PC-3 (cell line): ENCODE results near the gene PDIA6. TPM values are rescaled to one million over a fixed set of nuclear protein-coding genes. Genes with fewer than 3 reads are reported as not detected.

Source experiments
- ATAC-seq: fragments of 200-7000 bp; cut with Tn5 transposase; 2 replicates; pipeline ENCODE4 v1.9.1; 2020; ENCODE audit warnings: mild to moderate bottlenecking, moderate library complexity
- BruUV-seq: library from RNA; stranded (reverse); fragments of 400-500 nt; replicated peaks from 2 replicates; lab custom pipeline; 2021; lab: Mats Ljungman, UMichigan
- CTCF ChIA-PET: fragments of 300-600 bp; sonication (Branson Sonifier 250); formaldehyde crosslinking; loops from one replicate; lab custom pipeline; 2022; ENCODE audit warnings: antibody characterized with exemption; lab: Charles Lee
- POLR2A ChIA-PET: fragments of 300-600 bp; sonication (Branson Sonifier 250); formaldehyde crosslinking; loops from one replicate; lab custom pipeline; 2022; ENCODE audit warnings: antibody characterized with exemption; ENCODE audit not compliant: unreplicated experiment; lab: Charles Lee
- DNase-seq: peaks from one replicate; pipeline ENCODE4 v3.0.0-alpha.2; 2015
- H2AFZ ChIP-seq: fragments of 300-600 bp; sonication (generic); 2 replicates; pipeline ENCODE4 v1.6.0; 2016; ENCODE audit warnings: antibody characterized with exemption, low read length
- H3F3A ChIP-seq: fragments of 300-600 bp; sonication (generic); one replicate; pipeline ENCODE4 v1.6.0; 2017; ENCODE audit warnings: antibody characterized with exemption, low read length, control low read depth, mild to moderate bottlenecking; ENCODE audit not compliant: unreplicated experiment
- H3K27ac ChIP-seq: fragments of 300-600 bp; sonication (generic); 2 replicates; pipeline ENCODE4 v1.5.1; 2016; ENCODE audit warnings: mild to moderate bottlenecking, low read length
- H3K27me3 ChIP-seq: fragments of 300-600 bp; sonication (generic); 2 replicates; pipeline ENCODE4 v1.6.1; 2016; ENCODE audit warnings: low read length, mixed read lengths
- H3K36me3 ChIP-seq: fragments of 300-600 bp; sonication (generic); 2 replicates; pipeline ENCODE4 v1.6.1; 2016; ENCODE audit warnings: low read depth, mixed run types, low read length, mixed read lengths
- H3K4me1 ChIP-seq: fragments of 300-600 bp; sonication (generic); 2 replicates; pipeline ENCODE4 v1.5.1; 2016; ENCODE audit warnings: low read length; ENCODE audit not compliant: insufficient read depth
- H3K4me2 ChIP-seq: fragments of 300-600 bp; sonication (generic); 2 replicates; pipeline ENCODE4 v1.6.0; 2016; ENCODE audit warnings: low read length
- H3K4me3 ChIP-seq: fragments of 300-600 bp; sonication (generic); 2 replicates; pipeline ENCODE4 v1.5.1; 2016; ENCODE audit warnings: mild to moderate bottlenecking, low read length, mixed read lengths
- H3K79me2 ChIP-seq: fragments of 300-600 bp; sonication (generic); 2 replicates; pipeline ENCODE4 v1.6.1; 2017; ENCODE audit warnings: low read length, mixed read lengths
- H3K9ac ChIP-seq: fragments of 300-600 bp; sonication (generic); 2 replicates; pipeline ENCODE4 v1.6.0; 2016; ENCODE audit warnings: mild to moderate bottlenecking, low read length
- H3K9me2 ChIP-seq: fragments of 300-600 bp; sonication (generic); replicated peaks from 2 replicates; pipeline ENCODE4 v1.6.1; 2016; ENCODE audit warnings: mixed run types, low read length, mixed read lengths
- H3K9me3 ChIP-seq: fragments of 300-600 bp; sonication (generic); 2 replicates; pipeline ENCODE4 v1.6.1; 2016; ENCODE audit warnings: low read length, mixed read lengths
- H4K20me1 ChIP-seq: fragments of 300-600 bp; sonication (generic); 2 replicates; pipeline ENCODE4 v1.6.1; 2016; ENCODE audit warnings: low read length, mixed read lengths
- EZH2 ChIP-seq: fragments of 300-600 bp; sonication (generic); IDR thresholded peaks from one replicate; pipeline ENCODE4 v1.6.1; 2017; ENCODE audit warnings: antibody characterized with exemption, mild to moderate bottlenecking, low read length; ENCODE audit not compliant: unreplicated experiment
- EZH2phosphoT487 ChIP-seq: fragments of 300-600 bp; sonication (generic); IDR thresholded peaks from 2 replicates; pipeline ENCODE4 v1.6.1; 2018; ENCODE audit warnings: mild to moderate bottlenecking, antibody characterized with exemption, low read length, borderline replicate concordance
- intact Hi-C: fragments of 100-400 bp; cut with micrococcal nuclease; formaldehyde crosslinking; loops from 2 replicates; pipeline ENCODE4 v1.9.0; 2023
- total RNA-seq: library from RNA; depleted of rRNA; stranded (reverse); fragments of >200 nt; gene quantifications from 2 replicates; pipeline ENCODE4 v1.2.3, GENCODE V29; 2014
- TF ChIP-seq, protein P1 (sequence below): fragments of 300-600 bp; sonication (generic); conservative IDR thresholded peaks from 2 replicates; pipeline ENCODE4 v1.5.1; 2017; ENCODE audit warnings: antibody characterized with exemption, low read depth, mild to moderate bottlenecking, low read length

PDIA6 gene
- total RNA-seq, 1 experiment from 2014 or later = 351 TPM

DNA sequence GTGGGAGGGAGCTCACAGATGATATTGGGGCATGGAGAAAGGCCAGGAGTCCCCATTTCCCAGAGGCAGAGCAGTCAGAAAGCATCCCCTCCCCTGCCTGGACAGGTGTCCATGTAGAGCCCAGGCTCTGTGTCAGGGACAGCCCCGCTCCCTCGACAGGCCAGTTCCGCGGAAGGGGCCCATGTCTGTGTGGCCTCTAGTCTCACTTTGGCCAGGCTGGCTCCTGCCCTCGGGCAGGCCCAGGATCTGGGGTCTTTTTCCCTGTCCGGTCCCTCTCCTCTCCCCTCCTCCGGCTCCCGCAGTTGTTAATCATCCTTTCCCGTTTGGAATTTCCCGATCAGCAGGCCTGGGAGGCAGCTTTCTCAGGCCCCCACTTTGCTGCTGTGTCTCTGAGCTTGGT, 20.4 kb upstream of the PDIA6 start:
- no peaks in the 10 kb centered on the region for H3K36me3 ChIP-seq
- H3K27ac ChIP-seq = no peak overlapping the region
- TF ChIP-seq EZH2phosphoT487 = no peak
- TF ChIP-seq, protein P1, sequence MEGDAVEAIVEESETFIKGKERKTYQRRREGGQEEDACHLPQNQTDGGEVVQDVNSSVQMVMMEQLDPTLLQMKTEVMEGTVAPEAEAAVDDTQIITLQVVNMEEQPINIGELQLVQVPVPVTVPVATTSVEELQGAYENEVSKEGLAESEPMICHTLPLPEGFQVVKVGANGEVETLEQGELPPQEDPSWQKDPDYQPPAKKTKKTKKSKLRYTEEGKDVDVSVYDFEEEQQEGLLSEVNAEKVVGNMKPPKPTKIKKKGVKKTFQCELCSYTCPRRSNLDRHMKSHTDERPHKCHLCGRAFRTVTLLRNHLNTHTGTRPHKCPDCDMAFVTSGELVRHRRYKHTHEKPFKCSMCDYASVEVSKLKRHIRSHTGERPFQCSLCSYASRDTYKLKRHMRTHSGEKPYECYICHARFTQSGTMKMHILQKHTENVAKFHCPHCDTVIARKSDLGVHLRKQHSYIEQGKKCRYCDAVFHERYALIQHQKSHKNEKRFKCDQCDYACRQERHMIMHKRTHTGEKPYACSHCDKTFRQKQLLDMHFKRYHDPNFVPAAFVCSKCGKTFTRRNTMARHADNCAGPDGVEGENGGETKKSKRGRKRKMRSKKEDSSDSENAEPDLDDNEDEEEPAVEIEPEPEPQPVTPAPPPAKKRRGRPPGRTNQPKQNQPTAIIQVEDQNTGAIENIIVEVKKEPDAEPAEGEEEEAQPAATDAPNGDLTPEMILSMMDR = no peak
- TF ChIP-seq EZH2 = no peak
- POLR2A ChIA-PET = no interaction called here
- H4K20me1 ChIP-seq = no peaks in the 10 kb centered on the region
- ATAC-seq (no peak), DNase-seq (no peak)
- BruUV-seq = no TSS peak
- H3K4me3 ChIP-seq = no peak overlapping the region
- no peaks in the 10 kb centered on the region for H3F3A ChIP-seq
- no peaks in the 10 kb centered on the region for H3K9me3 ChIP-seq
- no peak overlapping the region for H3K9ac ChIP-seq
- intact Hi-C loops = no loop called here
- no peaks in the 10 kb centered on the region for H3K9me2 ChIP-seq
- H3K79me2 ChIP-seq = no peaks in the 10 kb centered on the region
- no peak overlapping the region for H2AFZ ChIP-seq
- peaks cover 14% of the 10 kb centered on the region; the same call in 1 of the 2 replicates for H3K4me1 ChIP-seq
- H3K4me2 ChIP-seq = no peak overlapping the region
- CTCF ChIA-PET = interaction anchor here (0.5 to 1.1 kb wide), 12 partner anchors 10 to 297 kb away, joined by 3 to 16 read pairs (median 4); no protein-coding TSS in a partner anchor
- peaks cover 6% of the 10 kb centered on the region; the same call in 1 of the 2 replicates for H3K27me3 ChIP-seq

- peak; percentile 80 for ATAC-seq
These were observed 19.8 kb upstream of the PDIA6 start for GRCh38 chr2:10832203-10832936.

More at GRCh38 chr2:10832203-10832936, 19.8 kb upstream of the PDIA6 start:
- H3K4me1 ChIP-seq = peaks cover 14% of the 10 kb centered on the region; the same call in 1 of the 2 replicates
- BruUV-seq = no TSS peak
- no peaks in the 10 kb centered on the region for H3K36me3 ChIP-seq
- H3K27me3 ChIP-seq = peaks cover 6% of the 10 kb centered on the region; the same call in 1 of the 2 replicates
- no peaks in the 10 kb centered on the region for H3F3A ChIP-seq
- CTCF ChIA-PET = interaction anchor here (0.5 to 1.1 kb wide), 12 partner anchors 10 to 298 kb away, joined by 3 to 16 read pairs (median 6); no protein-coding TSS in a partner anchor
- no peak overlapping the region for H3K4me3 ChIP-seq
- H3K4me2 ChIP-seq = peak overlapping the region; percentile 46; the same call in 1 of the 2 replicates
- TF ChIP-seq EZH2 = no peak
- TF ChIP-seq, protein P1 = peak; percentile 97
- no peak for TF ChIP-seq EZH2phosphoT487
- no peaks in the 10 kb centered on the region for H3K79me2 ChIP-seq
- DNase-seq = peak; percentile 92
- H4K20me1 ChIP-seq = no peaks in the 10 kb centered on the region
- no peak overlapping the region for H3K27ac ChIP-seq
- no peaks in the 10 kb centered on the region for H3K9me3 ChIP-seq
- H3K9ac ChIP-seq = no peak overlapping the region
- intact Hi-C loops = no loop called here
- no peaks in the 10 kb centered on the region for H3K9me2 ChIP-seq
- POLR2A ChIA-PET = no interaction called here
- H2AFZ ChIP-seq = peak overlapping the region; percentile 63
